BE2C (cell line): ENCODE measurements around the gene IGSF9B.

Experiments
- DNase-seq: peaks from one replicate; pipeline ENCODE4 v3.0.0-alpha.2; 2020
- H3K27me3 ChIP-seq: fragments of 250-450 bp; sonication (Bioruptor Pico); 2 replicates; pipeline ENCODE4 v1.5.1; 2020; ENCODE audit warnings: mild to moderate bottlenecking
- H3K36me3 ChIP-seq: fragments of 250-450 bp; sonication (Bioruptor Pico); 2 replicates; pipeline ENCODE4 v1.5.1; 2020; ENCODE audit warnings: mild to moderate bottlenecking
- H3K4me1 ChIP-seq: fragments of 250-450 bp; sonication (Bioruptor Pico); 2 replicates; pipeline ENCODE4 v1.5.1; 2020
- H3K4me3 ChIP-seq: 2 replicates; pipeline ENCODE4 v1.5.1; 2011; ENCODE audit warnings: low read depth, low read length
- H3K9me3 ChIP-seq: fragments of 250-450 bp; sonication (Bioruptor Pico); 2 replicates; pipeline ENCODE4 v1.5.1; 2020
- CTCF ChIP-seq: IDR thresholded peaks from 2 replicates; pipeline ENCODE4 v1.5.1; 2012; ENCODE audit warnings: mild to moderate bottlenecking, low read depth, low read length

Gene IGSF9B

GRCh38 chr11:133920109-133920990 lies 36.4 kb downstream of the IGSF9B start:
- Histone ChIP-seq H3K36me3 (peaks cover 88% of the 10 kb centered on the region), H3K27me3 (no peaks in the 10 kb centered on the region)

GRCh38 chr11:133919330-133920108 lies 37.2 kb downstream of the IGSF9B start:
- H3K4me1 ChIP-seq: no peaks in the 10 kb centered on the region
- TF ChIP-seq CTCF: no peak
- no peak for DNase-seq
- peaks cover 85% of the 10 kb centered on the region for H3K36me3 ChIP-seq
- no peak overlapping the region for H3K4me3 ChIP-seq
- H3K9me3 ChIP-seq: no peaks in the 10 kb centered on the region
- H3K27me3 ChIP-seq: no peaks in the 10 kb centered on the region

More at GRCh38 chr11:133920109-133920990, 36.4 kb downstream of the IGSF9B start:
- TF ChIP-seq CTCF: no peak
- no peak for DNase-seq
- no peaks in the 10 kb centered on the region for H3K4me1 ChIP-seq
- H3K9me3 ChIP-seq: no peaks in the 10 kb centered on the region
- H3K4me3 ChIP-seq: no peak overlapping the region

GRCh38 chr11:133918608-133919260 lies 38.0 kb downstream of the IGSF9B start:
- no peak for DNase-seq
- Histone ChIP-seq H3K4me1 (no peaks in the 10 kb centered on the region), H3K9me3 (no peaks in the 10 kb centered on the region), H3K27me3 (no peaks in the 10 kb centered on the region), H3K4me3 (no peak overlapping the region), H3K36me3 (peaks cover 84% of the 10 kb centered on the region)
- TF ChIP-seq CTCF: no peak

GRCh38 chr11:133917921-133918607 lies 38.7 kb downstream of the IGSF9B start:
- no peak for DNase-seq
- H3K4me1 ChIP-seq: no peaks in the 10 kb centered on the region
- no peak overlapping the region for H3K4me3 ChIP-seq
- no peak for TF ChIP-seq CTCF
- H3K27me3 ChIP-seq: no peaks in the 10 kb centered on the region
- H3K9me3 ChIP-seq: no peaks in the 10 kb centered on the region
- H3K36me3 ChIP-seq: peaks cover 84% of the 10 kb centered on the region

GRCh38 chr11:133916784-133917440 lies 39.9 kb downstream of the IGSF9B start:
- peaks cover 84% of the 10 kb centered on the region for H3K36me3 ChIP-seq
- no peaks in the 10 kb centered on the region for H3K9me3 ChIP-seq

More at GRCh38 chr11:133916784-133917440, 39.9 kb downstream of the IGSF9B start:
- H3K4me1 ChIP-seq: no peaks in the 10 kb centered on the region
- DNase-seq: no peak
- H3K4me3 ChIP-seq: no peak overlapping the region
- H3K27me3 ChIP-seq: no peaks in the 10 kb centered on the region
- no peak for TF ChIP-seq CTCF
